HG03175 (cell line): ENCODE measurements around the gene PTGER4.

Source experiments
- ATAC-seq: cut with Tn5 transposase; IDR thresholded peaks from one replicate; pipeline ENCODE4 v1.9.1; 2021; ENCODE audit warnings: mild to moderate bottlenecking, moderate library complexity; ENCODE audit not compliant: unreplicated experiment

PTGER4 gene

DNA sequence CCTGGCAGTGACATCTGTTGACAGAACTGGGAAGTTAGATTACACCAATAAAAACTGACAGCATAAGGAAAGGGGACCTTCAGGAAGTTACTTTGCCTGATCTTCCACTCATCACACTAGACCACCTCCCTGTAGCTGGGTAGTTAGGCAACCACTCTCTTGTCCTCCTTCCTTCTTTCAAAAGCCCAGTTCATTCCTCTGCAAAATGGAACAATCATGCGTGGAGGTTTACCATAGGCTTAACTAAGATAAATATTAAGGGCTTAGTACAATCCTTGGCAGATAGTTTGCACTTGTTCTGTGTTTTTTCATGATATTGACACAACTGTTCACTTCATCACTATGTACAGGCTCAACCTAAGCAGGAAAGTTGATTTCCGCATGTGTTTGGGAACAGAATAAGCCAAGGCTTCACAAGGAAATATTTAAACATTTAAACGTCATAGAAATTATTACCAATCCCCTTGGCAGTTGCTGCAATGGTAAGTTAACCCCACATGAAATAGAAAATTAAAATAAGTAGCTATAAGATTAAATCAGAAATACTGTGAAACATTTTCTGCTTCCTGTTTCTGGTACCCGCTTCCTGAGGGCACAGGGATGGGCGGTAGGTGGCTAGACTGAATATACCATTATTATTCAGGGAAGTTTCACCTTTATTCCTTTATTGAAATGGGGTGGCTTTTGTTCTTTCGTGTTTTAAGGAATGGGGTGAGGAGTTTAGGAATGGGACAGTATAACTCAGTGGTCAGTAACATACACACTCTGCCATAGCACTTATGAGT, 9.9 kb upstream of the PTGER4 start:
- no peak for ATAC-seq

- ATAC-seq = no peak
Observed at GRCh38 chr5:40672425-40672824, 7.3 kb upstream of the PTGER4 start.

GRCh38 chr5:40674661-40675235, 5.0 kb upstream of the PTGER4 start:
- ATAC-seq = no peak

- ATAC-seq = peak; percentile 31
Observed at GRCh38 chr5:40675396-40676133, 4.2 kb upstream of the PTGER4 start.

- no peak for ATAC-seq
Observed at GRCh38 chr5:40676613-40677343, 2.9 kb upstream of the PTGER4 start.

DNA sequence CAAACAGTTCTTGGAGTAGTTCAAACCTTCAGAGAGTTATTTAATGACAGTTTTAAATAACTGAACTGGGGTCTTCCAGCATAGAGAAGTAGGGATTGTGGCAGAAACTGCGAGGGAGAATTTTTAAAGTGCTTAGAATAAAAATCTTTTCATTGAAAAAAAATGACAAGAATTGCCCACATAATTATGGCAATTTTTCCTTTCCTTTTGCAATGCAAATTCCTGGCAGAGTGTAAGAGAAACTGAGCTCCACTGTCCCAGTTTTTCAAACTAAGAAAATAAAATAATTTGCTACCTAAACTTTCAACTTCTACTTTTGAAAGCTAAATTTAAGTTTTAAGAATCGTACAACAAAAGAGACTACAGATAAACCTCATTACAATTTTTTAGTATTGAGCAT, 2.3 kb upstream of the PTGER4 start:
- ATAC-seq = no peak

DNA sequence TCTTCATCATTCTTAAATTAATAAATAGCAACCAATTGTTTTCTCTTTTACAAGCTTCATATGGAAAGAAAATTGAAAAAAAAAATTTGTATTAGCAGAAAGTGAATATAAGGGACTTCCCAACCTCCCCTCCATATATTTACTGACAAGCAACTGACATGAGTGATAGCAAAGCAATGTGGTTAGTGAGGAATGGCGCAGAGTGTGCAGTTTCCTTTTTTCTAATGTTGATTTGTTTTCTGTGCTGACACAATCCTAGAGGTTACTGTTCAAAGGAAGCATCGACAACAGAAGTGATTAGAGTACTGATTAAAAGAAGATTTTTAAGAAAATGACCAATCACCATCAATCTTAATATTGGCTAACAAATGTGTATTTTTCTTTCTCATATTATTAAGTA, 1.7 kb upstream of the PTGER4 start:
- ATAC-seq = no peak

DNA sequence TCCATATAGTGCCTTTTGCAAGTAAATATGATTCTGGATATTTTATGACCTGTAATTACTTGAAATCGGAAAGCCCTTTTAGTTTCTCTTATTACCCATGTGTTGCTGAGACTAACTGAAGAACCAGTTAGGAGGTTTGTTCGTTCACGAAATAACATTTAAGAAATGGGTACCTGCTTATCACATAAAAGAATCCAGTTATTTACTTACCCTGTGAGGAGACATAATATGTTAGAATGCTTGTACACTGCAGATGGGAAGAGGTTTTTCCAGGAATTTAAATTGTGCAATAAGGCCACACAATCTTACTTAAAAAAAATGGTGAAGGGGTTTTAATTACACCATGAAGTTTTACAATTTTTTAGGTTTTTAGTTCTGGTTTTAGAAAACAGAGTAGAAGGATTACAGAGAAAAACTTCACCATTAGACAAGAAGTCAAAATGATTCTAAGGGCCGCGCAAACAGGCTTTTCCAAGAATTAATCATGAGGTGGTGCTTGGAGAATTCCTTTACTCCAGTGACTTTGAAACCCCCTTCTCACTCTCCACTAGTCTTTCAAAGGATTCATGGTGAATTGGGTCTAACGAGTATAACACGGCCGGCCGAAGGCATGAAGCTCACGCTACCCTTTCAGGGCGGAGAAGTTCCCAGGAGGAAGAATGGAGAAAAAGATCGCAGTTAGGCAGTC, 1.1 kb upstream of the PTGER4 start:
- ATAC-seq = no peak

DNA sequence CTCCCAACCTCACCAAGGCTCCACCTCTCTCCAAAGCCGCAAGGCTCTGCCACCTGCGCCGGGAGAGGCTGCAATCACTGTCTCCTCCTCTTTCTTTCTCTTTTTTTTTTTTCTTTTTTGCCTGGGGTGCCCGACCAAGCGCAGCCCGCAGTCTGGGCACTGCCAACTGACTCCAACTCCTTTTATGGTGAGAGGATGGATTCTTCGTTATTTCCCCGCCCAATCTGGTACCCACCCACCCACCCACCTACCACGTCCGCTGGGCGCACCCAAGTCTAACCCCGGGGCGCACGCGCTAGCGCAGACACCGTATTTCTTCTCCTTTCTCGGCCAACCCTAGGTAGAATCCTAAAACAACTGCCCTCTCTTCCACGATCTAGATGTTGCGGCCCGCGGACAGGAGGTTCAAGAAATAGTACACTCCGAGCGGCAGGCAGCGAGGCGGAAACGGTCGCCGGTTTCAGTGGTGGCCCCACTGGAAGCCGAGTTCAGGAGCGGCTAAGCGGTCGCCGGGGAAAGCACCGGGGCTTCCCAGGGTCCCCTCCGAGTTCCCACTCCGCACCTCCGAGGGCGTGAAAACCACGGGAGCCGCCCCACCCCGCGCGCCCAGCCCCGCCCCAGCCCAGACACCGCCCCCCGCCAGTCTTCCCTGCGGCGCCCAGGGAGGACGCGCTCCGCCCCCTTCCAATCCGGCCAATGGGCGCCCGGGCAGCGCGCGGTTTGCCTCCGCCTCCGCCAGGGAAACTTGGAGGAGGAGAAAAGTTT, 385 bp upstream of the PTGER4 start:
- ATAC-seq = peak; percentile 57

DNA sequence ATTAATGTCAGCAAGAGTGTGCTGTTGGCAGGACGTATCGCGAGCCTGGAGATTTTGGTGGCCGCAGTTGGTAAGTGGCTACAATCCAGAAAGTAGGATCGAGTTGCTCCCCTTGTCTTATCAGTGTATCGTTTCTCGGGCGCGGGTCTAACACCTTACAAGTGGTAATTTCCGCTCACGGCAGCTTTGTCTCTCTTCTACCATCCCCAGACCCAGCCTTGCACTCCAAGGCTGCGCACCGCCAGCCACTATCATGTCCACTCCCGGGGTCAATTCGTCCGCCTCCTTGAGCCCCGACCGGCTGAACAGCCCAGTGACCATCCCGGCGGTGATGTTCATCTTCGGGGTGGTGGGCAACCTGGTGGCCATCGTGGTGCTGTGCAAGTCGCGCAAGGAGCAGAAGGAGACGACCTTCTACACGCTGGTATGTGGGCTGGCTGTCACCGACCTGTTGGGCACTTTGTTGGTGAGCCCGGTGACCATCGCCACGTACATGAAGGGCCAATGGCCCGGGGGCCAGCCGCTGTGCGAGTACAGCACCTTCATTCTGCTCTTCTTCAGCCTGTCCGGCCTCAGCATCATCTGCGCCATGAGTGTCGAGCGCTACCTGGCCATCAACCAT, 1.1 kb downstream of the PTGER4 start:
- peak; percentile 15 for ATAC-seq

DNA sequence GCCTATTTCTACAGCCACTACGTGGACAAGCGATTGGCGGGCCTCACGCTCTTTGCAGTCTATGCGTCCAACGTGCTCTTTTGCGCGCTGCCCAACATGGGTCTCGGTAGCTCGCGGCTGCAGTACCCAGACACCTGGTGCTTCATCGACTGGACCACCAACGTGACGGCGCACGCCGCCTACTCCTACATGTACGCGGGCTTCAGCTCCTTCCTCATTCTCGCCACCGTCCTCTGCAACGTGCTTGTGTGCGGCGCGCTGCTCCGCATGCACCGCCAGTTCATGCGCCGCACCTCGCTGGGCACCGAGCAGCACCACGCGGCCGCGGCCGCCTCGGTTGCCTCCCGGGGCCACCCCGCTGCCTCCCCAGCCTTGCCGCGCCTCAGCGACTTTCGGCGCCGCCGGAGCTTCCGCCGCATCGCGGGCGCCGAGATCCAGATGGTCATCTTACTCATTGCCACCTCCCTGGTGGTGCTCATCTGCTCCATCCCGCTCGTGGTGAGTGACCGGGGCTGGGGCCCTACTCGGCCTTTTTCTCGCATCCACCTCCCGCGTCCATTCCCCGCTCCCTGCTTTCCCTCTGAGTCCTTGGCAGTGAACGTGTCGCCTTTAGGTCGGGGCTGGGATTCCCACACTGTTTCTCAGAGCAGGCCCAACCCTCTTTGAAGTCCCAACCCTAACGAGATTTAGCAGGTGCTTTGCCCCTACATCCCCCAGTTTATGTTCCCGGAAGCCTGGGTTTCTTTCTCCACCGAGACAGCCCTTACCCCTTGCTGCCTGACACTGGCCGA, 1.8 kb downstream of the PTGER4 start:
- ATAC-seq = peak; percentile 22

GRCh38 chr5:40682154-40683017, 2.7 kb downstream of the PTGER4 start:
- ATAC-seq = no peak

DNA sequence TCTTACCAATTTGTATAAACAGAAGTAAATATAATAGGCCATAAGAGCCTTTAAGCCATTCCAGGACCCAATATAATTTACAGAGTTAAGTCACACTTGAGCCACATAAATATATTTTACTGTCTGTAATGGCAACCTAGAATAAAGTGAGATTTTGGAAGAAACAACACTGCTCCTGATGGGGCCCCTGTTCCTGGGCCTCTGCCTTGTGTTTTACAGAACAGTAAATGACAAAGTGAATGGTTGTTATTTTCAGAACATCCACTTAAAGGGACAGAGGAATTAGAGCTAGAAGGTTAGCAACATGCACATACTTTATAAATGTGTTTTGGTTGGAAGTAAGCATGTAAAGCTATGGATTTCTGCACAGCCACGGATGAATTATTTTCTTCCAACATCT, 3.6 kb downstream of the PTGER4 start:
- no peak for ATAC-seq

GRCh38 chr5:40685193-40685592, 5.5 kb downstream of the PTGER4 start:
- ATAC-seq = no peak

GRCh38 chr5:40685976-40686486, 6.3 kb downstream of the PTGER4 start:
- no peak for ATAC-seq

GRCh38 chr5:40687321-40687720, 7.6 kb downstream of the PTGER4 start:
- ATAC-seq = no peak

- peak; percentile 77 for ATAC-seq
Observed at GRCh38 chr5:40688127-40688761, 8.5 kb downstream of the PTGER4 start.
